ENCODE data around the gene PCBP4. TPM values are rescaled to one million over a fixed set of nuclear protein-coding genes. Genes with fewer than 3 reads are reported as not detected.
A peak's percentile ranks its signal among the peaks of the same experiment; 100 is the strongest.

The PCBP4 gene
- total RNA-seq, 1 donor from 2014 or later = 10.3 TPM

DNA sequence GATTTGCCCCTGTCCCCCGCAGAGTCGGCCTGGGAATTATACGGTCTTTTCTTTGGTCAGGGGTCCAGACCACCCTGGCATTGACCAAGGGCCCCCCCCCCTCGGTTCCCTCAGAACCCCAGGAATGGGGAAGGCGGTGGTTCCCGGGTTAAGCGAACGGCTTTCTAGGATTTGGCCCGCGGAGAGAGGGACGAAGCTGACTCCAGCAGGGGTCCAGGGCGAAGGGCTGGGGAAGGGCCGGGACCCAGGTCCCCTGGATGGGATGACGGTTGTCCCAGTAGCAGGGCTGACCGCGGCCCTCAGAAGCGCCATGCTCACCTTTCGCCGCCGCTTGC, 25.8 kb downstream of the PCBP4 start:
- H3K4me3 Mint-ChIP-seq = peak overlapping the region; percentile 90
- no peaks in the 10 kb centered on the region for H3K9me3 Mint-ChIP-seq
- H3K27me3 Mint-ChIP-seq = no peaks in the 10 kb centered on the region
- ATAC-seq (ENCODE audit: low read depth) = no peak
- ChIA-PET POLR2A (interaction anchor here (0.6 to 2.6 kb wide), 8 partner anchors 8 to 556 kb away, joined by 3 to 35 read pairs (median 4); partner anchors contain the start of genes ABHD14A, ABHD14B, MANF and PCBP4), CTCF (interaction anchor here (0.7 to 2.2 kb wide), 6 partner anchors 31 to 179 kb away, joined by 3 to 27 read pairs (median 4); partner anchors contain the start of genes ABHD14B, ACY1 and DUSP7)
- H3K27ac Mint-ChIP-seq = peak overlapping the region; percentile 35
- H3K4me1 Mint-ChIP-seq = peaks cover 38% of the 10 kb centered on the region
- TF ChIP-seq, protein P1, sequence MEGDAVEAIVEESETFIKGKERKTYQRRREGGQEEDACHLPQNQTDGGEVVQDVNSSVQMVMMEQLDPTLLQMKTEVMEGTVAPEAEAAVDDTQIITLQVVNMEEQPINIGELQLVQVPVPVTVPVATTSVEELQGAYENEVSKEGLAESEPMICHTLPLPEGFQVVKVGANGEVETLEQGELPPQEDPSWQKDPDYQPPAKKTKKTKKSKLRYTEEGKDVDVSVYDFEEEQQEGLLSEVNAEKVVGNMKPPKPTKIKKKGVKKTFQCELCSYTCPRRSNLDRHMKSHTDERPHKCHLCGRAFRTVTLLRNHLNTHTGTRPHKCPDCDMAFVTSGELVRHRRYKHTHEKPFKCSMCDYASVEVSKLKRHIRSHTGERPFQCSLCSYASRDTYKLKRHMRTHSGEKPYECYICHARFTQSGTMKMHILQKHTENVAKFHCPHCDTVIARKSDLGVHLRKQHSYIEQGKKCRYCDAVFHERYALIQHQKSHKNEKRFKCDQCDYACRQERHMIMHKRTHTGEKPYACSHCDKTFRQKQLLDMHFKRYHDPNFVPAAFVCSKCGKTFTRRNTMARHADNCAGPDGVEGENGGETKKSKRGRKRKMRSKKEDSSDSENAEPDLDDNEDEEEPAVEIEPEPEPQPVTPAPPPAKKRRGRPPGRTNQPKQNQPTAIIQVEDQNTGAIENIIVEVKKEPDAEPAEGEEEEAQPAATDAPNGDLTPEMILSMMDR (IDR thresholded peaks at IDR 0.05) = no peak
- intact Hi-C loops (cut with micrococcal nuclease) = loop anchor here (5.0 kb wide), 1 partner anchor 766 kb away; the partner anchor contains the start of genes GLT8D1 and SPCS1
- peaks cover 33% of the 10 kb centered on the region for H3K36me3 Mint-ChIP-seq (ENCODE audit: low read depth)
- no peak for DNase-seq

DNA sequence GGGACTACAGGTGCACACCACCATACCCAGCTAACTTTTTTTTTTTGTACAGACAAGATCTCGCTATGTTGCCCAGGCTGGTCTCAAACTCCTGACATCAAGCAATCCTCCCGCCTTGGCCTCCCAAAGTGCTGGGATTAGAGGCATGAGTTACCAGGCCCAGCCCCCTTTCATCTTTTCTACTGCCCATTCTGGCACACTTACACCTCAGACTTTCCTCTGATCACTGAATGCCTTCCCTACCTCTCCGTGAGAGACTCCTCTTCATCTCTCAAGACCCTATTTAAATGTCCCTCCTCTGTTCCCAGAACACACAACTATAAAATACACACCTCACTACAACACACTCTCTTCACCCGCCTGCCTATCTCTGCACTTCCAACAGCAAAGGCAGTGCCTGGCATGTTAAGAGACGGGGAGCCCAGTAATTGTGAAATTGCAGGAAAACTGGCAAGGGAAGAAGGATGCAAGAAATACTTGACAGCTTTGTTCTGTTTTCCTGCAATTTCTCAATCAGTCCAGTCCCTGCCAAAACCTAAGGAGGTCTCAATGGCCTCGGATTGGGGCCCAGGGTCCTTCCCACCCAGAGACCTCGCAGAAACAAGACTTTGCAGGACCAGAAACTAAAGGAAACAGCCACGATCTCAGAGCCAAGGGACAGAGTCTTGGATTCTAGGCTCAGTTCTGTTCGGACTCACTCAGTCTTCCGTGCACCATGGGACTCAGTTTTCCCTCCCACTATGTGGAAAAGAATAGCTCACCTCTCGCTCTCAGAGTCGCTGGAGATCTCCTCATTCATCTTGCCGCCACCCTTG, 26.4 kb downstream of the PCBP4 start:
- Mint-ChIP-seq H3K4me3 (peak overlapping the region; percentile 90), H3K36me3 (ENCODE audit: low read depth) (peaks cover 38% of the 10 kb centered on the region), H3K4me1 (peaks cover 38% of the 10 kb centered on the region), H3K27me3 (no peaks in the 10 kb centered on the region), H3K27ac (peak overlapping the region; percentile 38), H3K9me3 (no peaks in the 10 kb centered on the region)
- intact Hi-C loops (cut with micrococcal nuclease) = loop anchor here (5.0 kb wide), 1 partner anchor 766 kb away; the partner anchor contains the start of genes GLT8D1 and SPCS1
- no peak for ATAC-seq (ENCODE audit: low read depth)
- CTCF ChIA-PET = interaction anchor here (0.7 to 2.2 kb wide), 6 partner anchors 32 to 179 kb away, joined by 3 to 27 read pairs (median 4); partner anchors contain the start of genes ABHD14B, ACY1 and DUSP7
- TF ChIP-seq, protein P1 (IDR thresholded peaks at IDR 0.05) = no peak
- peak; percentile 7 for DNase-seq
- POLR2A ChIA-PET = interaction anchor here (0.6 to 2.6 kb wide), 9 partner anchors 8 to 556 kb away, joined by 3 to 35 read pairs (median 4); partner anchors contain the start of genes ABHD14A, ABHD14B, MANF and PCBP4

DNA sequence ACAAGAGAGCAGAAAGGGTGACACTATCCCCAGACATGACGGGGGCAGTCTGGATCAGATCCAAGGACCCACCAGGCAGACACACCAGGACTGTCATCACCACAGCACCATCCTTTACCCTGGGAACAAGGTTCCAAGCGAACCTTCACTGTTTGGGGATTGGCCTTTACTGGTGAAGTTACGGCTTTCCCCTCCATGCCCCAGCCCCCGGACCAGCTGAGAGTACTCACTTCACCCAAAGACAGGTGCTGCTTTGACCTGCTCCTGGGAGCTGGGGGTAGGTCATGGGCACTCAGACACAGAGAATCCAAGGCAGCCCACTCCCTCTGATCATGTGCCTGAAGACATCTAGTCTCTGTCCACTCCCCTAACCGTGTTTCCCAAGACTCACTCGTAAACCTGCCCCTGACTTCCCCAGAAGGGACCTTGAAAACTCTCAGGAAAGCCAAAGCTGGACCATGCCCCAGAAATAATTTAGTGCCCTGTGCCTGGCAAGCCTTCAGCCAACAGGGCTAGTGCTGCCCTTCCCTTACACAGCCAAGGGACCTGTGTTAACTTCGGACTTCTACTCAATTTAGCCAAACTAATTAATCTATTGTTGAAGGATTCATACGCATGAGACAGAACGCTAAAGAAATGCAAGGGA, 28.4 kb downstream of the PCBP4 start:
- CTCF ChIA-PET = no interaction called here
- TF ChIP-seq, protein P1 (IDR thresholded peaks at IDR 0.05) = no peak
- POLR2A ChIA-PET = no interaction called here
- H3K4me3 Mint-ChIP-seq = peak overlapping the region; percentile 2
- no peaks in the 10 kb centered on the region for H3K27me3 Mint-ChIP-seq
- no peaks in the 10 kb centered on the region for H3K9me3 Mint-ChIP-seq
- ATAC-seq (ENCODE audit: low read depth) (no peak), DNase-seq (peak; percentile 8)
- H3K27ac Mint-ChIP-seq = no peak overlapping the region
- H3K36me3 Mint-ChIP-seq (ENCODE audit: low read depth) = peaks cover 58% of the 10 kb centered on the region
- intact Hi-C loops (cut with micrococcal nuclease) = no loop called here
- peaks cover 38% of the 10 kb centered on the region for H3K4me1 Mint-ChIP-seq

DNA sequence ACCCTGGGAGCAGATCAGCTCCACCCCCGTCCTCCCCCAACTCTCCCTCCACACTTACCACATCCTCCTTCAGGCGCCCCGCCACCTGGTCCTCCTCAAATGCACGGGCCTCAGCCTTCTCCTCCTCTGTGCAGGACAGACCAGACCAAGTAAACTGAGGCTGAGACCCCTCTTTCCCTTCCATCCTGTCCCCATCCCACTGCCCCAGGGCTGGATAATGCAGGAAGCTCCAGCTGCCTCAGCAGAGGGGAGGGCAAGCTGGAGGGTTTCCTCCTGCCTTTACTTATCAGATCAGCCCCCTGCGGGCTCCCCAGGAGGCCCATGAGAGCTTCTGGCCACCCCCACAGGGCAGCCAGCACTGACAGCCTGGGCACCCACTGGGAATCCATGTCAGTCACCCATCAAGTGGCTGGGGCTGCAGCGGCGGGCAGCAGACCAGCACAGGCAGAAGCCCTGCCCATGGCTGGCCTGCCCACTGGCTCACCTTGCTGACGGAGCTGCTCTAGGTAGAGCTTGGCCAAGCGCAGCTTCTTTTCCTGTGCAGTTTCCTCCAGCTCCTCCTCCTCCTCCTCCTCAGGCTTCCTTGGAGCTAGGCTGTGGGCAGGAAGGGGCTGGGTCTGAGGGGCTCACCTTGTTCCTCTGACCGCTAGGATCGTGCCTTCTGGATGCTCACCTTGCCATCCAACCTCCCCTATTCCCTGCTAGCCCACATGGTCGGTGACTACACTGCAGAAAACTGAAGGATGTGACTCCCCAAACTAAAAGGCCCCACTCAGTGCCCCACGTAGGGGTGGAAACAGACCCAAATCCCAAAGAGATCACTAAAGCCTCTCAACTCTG, 29.4 kb downstream of the PCBP4 start:
- Mint-ChIP-seq H3K27ac (no peak overlapping the region), H3K36me3 (ENCODE audit: low read depth) (peaks cover 68% of the 10 kb centered on the region), H3K4me3 (no peak overlapping the region), H3K4me1 (peaks cover 34% of the 10 kb centered on the region), H3K9me3 (no peaks in the 10 kb centered on the region), H3K27me3 (no peaks in the 10 kb centered on the region)
- CTCF ChIA-PET = no interaction called here
- DNase-seq (peak; percentile 12), ATAC-seq (ENCODE audit: low read depth) (no peak)
- TF ChIP-seq, protein P1 (IDR thresholded peaks at IDR 0.05) = no peak
- POLR2A ChIA-PET = no interaction called here
- intact Hi-C loops (cut with micrococcal nuclease) = no loop called here
